Duodenal mucosa (tissue), 2 donors: Measurements from ENCODE around the gene OR2G3.
A peak's percentile ranks its signal among the peaks of the same experiment; 100 is the strongest.

ENCODE experiments used
- H3K27ac ChIP-seq: one replicate; pipeline ENCODE4 v1.7.0; 2013; ENCODE audit warnings: low read depth, low read length
- H3K27me3 ChIP-seq, 2 donors: one replicate each; pipeline ENCODE4 v1.7.0; 2013; ENCODE audit warnings: low read length in 2 of 2, control low read depth in 1 of 2; ENCODE audit not compliant: insufficient read depth in 2 of 2, control insufficient read depth in 1 of 2
- H3K36me3 ChIP-seq, 2 donors: one replicate each; pipeline ENCODE4 v1.7.0; 2013; ENCODE audit warnings: low read length in 2 of 2, control low read depth in 1 of 2; ENCODE audit not compliant: insufficient read depth in 2 of 2, control insufficient read depth in 1 of 2
- H3K4me1 ChIP-seq, 2 donors: one replicate each; pipeline ENCODE4 v1.7.0; 2013; ENCODE audit warnings: low read length in 2 of 2, control low read depth in 1 of 2; ENCODE audit not compliant: insufficient read depth in 2 of 2, control insufficient read depth in 1 of 2
- H3K4me3 ChIP-seq, 2 donors: one replicate each; pipeline ENCODE4 v1.7.0; 2013; ENCODE audit warnings: low read length in 2 of 2, low read depth in 1 of 2
- H3K9ac ChIP-seq, 2 donors: one replicate each; pipeline ENCODE4 v1.7.0; 2013; ENCODE audit warnings: low read length in 2 of 2, low read depth in 1 of 2
- H3K9me3 ChIP-seq, 2 donors: one replicate each; pipeline ENCODE4 v1.7.0; 2013; ENCODE audit warnings: low read length in 2 of 2, control low read depth in 1 of 2; ENCODE audit not compliant: control insufficient read depth in 1 of 2

OR2G3 gene

DNA sequence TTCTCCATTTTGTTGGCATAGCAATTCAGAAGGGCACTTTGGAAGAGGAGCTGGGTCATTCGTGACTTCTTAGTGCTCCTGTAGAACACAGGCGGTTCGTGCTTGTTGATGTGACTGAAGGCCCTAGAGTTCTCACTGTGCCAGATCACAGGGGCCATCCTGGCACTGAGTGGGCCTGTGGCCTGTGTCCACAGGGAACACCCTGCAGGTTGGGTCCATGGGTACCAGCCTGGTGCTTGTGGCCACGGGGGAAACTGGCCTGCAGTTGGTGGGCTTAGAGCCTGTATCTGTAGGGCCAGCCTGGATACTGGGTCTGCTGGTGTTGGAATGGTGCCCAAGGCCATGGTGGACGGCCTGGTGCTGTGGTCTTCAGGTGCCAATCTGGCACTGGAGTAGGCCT, 9.2 kb downstream of the OR2G3 start:
- Histone ChIP-seq H3K9me3 (peaks cover 0 to 2% of the 10 kb centered on the region in 2 donors), H3K36me3 (no peaks in the 10 kb centered on the region), H3K27ac (no peak overlapping the region), H3K27me3 (no peaks in the 10 kb centered on the region), H3K4me1 (no peaks in the 10 kb centered on the region), H3K9ac (no peak overlapping the region), H3K4me3 (no peak overlapping the region)

GRCh38 chr1:247627951-247628350, 22.6 kb downstream of the OR2G3 start:
- H3K36me3 ChIP-seq, result no peaks in the 10 kb centered on the region
- no peaks in the 10 kb centered on the region for H3K9me3 ChIP-seq
- H3K27ac ChIP-seq, result no peak overlapping the region
- no peak overlapping the region for H3K4me3 ChIP-seq
- no peaks in the 10 kb centered on the region for H3K27me3 ChIP-seq
- no peak overlapping the region for H3K9ac ChIP-seq
- no peaks in the 10 kb centered on the region for H3K4me1 ChIP-seq

DNA sequence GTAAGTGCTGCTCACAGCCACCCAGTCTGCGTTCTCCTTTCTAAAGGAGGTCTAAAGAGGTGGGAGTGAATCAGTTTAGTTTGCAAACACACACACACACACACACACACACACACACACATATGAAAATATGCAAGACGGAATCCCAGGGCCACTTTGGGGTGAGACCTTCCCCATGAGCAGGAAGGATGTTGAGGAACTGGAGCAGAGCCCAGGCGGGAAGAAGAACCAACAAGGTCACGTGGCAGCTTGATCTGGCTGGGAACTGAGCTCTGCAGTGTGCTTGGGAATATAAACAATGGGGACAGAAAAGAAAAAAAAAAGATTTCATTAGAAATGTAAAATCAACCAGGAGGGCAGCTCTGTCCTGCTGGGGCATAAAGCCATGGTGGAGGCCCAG, 32.6 kb downstream of the OR2G3 start:
- peaks cover 0 to 17% of the 10 kb centered on the region in 2 donors for H3K9me3 ChIP-seq
- H3K9ac ChIP-seq, result no peak overlapping the region
- no peaks in the 10 kb centered on the region for H3K4me1 ChIP-seq
- H3K4me3 ChIP-seq, result no peak overlapping the region
- H3K27ac ChIP-seq, result no peak overlapping the region
- no peaks in the 10 kb centered on the region for H3K27me3 ChIP-seq
- H3K36me3 ChIP-seq, result no peaks in the 10 kb centered on the region

GRCh38 chr1:247638781-247639180, 33.4 kb downstream of the OR2G3 start:
- Histone ChIP-seq H3K9me3 (peaks cover 0 to 17% of the 10 kb centered on the region in 2 donors), H3K36me3 (no peaks in the 10 kb centered on the region), H3K9ac (no peak overlapping the region), H3K27me3 (no peaks in the 10 kb centered on the region), H3K4me1 (no peaks in the 10 kb centered on the region), H3K27ac (no peak overlapping the region), H3K4me3 (no peak overlapping the region)

- Histone ChIP-seq H3K9me3 (peaks cover 0 to 17% of the 10 kb centered on the region in 2 donors), H3K27me3 (no peaks in the 10 kb centered on the region), H3K36me3 (no peaks in the 10 kb centered on the region), H3K4me3 (peak overlapping the region in 1 of 2 donors; percentile 29), H3K4me1 (no peaks in the 10 kb centered on the region), H3K27ac (no peak overlapping the region), H3K9ac (no peak overlapping the region)
Measured at GRCh38 chr1:247639381-247639981, 34.1 kb downstream of the OR2G3 start.

GRCh38 chr1:247642742-247643141, 37.4 kb downstream of the OR2G3 start:
- no peaks in the 10 kb centered on the region for H3K36me3 ChIP-seq
- H3K27ac ChIP-seq, result no peak overlapping the region
- no peaks in the 10 kb centered on the region for H3K27me3 ChIP-seq
- H3K9me3 ChIP-seq, result peaks cover 0 to 7% of the 10 kb centered on the region in 2 donors
- no peak overlapping the region for H3K9ac ChIP-seq
- H3K4me1 ChIP-seq, result no peaks in the 10 kb centered on the region
- no peak overlapping the region for H3K4me3 ChIP-seq

DNA sequence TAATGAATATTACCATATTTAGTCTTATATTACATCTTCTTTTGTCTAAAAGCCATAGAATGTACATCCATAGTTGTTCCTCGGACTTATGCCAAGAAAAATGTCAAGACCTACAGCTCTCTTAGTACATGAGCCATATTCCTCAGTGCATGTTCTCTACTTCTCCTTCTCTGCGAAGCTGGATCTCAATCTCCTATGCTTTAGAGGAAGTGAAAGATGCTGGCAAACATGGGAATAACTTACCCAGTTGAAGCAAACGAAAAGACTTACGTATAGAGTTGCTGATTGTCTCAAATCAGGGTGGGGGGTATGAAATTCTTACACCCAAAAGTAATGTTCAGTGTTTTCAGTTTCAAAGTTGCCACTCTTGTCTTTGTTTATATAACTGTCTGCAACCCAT, 41.5 kb downstream of the OR2G3 start:
- H3K9me3 ChIP-seq, result no peaks in the 10 kb centered on the region
- no peaks in the 10 kb centered on the region for H3K36me3 ChIP-seq
- H3K27ac ChIP-seq, result no peak overlapping the region
- no peak overlapping the region for H3K9ac ChIP-seq
- H3K27me3 ChIP-seq, result no peaks in the 10 kb centered on the region
- H3K4me3 ChIP-seq, result no peak overlapping the region
- H3K4me1 ChIP-seq, result no peaks in the 10 kb centered on the region

DNA sequence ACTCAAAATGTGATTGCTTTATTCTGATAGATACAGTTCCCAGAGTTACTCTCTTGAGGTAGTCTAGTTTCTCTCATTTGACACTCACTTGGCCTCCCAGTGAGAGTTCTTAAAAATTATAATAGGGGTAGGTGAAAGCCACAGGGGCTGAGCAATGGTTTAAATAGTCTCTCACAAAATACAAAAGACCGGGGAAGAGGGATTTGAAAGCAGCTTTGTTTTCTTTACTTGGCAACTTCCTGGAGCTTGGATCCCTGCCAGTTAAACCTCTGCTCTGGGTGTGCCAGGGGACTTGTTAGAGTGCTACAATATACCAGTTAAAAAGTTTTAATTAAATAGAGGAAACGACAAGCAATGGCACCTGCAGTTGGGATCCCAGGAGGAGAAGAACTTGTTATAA, 42.5 kb downstream of the OR2G3 start:
- no peak overlapping the region for H3K4me3 ChIP-seq
- no peaks in the 10 kb centered on the region for H3K36me3 ChIP-seq
- H3K27me3 ChIP-seq, result no peaks in the 10 kb centered on the region
- H3K4me1 ChIP-seq, result no peaks in the 10 kb centered on the region
- no peak overlapping the region for H3K9ac ChIP-seq
- H3K27ac ChIP-seq, result no peak overlapping the region
- H3K9me3 ChIP-seq, result no peaks in the 10 kb centered on the region

DNA sequence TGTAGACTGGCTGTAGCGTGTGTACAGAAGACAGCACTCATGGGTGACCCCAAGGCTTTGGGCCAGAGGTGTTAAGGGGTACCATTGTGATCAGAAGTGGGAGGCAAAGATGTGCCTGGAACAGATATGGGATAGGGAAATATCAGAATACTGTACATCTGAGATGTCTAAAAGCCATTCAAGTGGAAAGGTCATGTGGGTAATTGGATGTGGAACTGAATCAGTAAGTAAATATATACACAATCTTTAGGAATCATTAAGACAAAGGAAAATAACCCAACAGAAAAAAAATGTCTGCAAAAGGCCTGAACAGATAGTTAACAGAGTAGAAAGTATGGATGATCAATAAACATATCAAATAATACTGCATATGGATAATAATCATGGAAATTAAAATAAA, 47.7 kb downstream of the OR2G3 start:
- no peaks in the 10 kb centered on the region for H3K36me3 ChIP-seq
- H3K4me1 ChIP-seq, result no peaks in the 10 kb centered on the region
- H3K9ac ChIP-seq, result no peak overlapping the region
- no peaks in the 10 kb centered on the region for H3K27me3 ChIP-seq
- H3K9me3 ChIP-seq, result no peaks in the 10 kb centered on the region
- no peak overlapping the region for H3K4me3 ChIP-seq
- H3K27ac ChIP-seq, result no peak overlapping the region
